GM12801 (cell line): ENCODE data around the gene ST3GAL3.

Source experiments
- CTCF ChIP-seq: IDR thresholded peaks from one replicate; pipeline ENCODE4 v1.5.1; 2011; ENCODE audit warnings: control low read depth; ENCODE audit not compliant: insufficient read length; ENCODE audit errors: extremely low read depth

The ST3GAL3 gene

GRCh38 chr1:43832255-43832654 is 124.9 kb downstream of the ST3GAL3 start:
- TF ChIP-seq CTCF: no peak

GRCh38 chr1:43832998-43833397 is 125.7 kb downstream of the ST3GAL3 start:
- TF ChIP-seq CTCF: no peak

- no peak for TF ChIP-seq CTCF
Observed at GRCh38 chr1:43834280-43835081, 127.1 kb downstream of the ST3GAL3 start.

GRCh38 chr1:43835082-43836021 is 128.0 kb downstream of the ST3GAL3 start:
- no peak for TF ChIP-seq CTCF

GRCh38 chr1:43836267-43836951 is 129.1 kb downstream of the ST3GAL3 start:
- no peak for TF ChIP-seq CTCF

- no peak for TF ChIP-seq CTCF
Observed at GRCh38 chr1:43839056-43839455, 131.7 kb downstream of the ST3GAL3 start.
